Body of pancreas (tissue), 4 donors: Measurements from ENCODE around the gene RTBDN. TPM values are rescaled to one million over a fixed set of nuclear protein-coding genes. Genes with fewer than 3 reads are reported as not detected.

Source experiments
- ATAC-seq: fragments of 150-250 bp; one replicate; pipeline ENCODE4 v1.9.1; 2016
- DNase-seq, 4 donors: peaks; one replicate each; pipeline ENCODE4 v3.0.0-alpha.2; 2019
- H3K27ac ChIP-seq, 4 donors: fragments of 200-600 bp; sonication (generic); 1 replicate in 3 of 4; 2 replicates in 1 of 4; pipeline versions ENCODE4 v1.5.1 to v1.6.1; 2016 to 2019; ENCODE audit warnings: mild to moderate bottlenecking in 1 of 4, mixed read lengths in 1 of 4, moderate library complexity in 1 of 4
- H3K27me3 ChIP-seq, 2 donors: fragments of 200-600 bp; sonication (generic); one replicate each; pipeline ENCODE4 v1.6.0; 2016; ENCODE audit warnings: mild to moderate bottlenecking in 1 of 2
- H3K36me3 ChIP-seq, 2 donors: fragments of 200-600 bp; sonication (generic); replicated peaks in 1 of 2; 2 replicates each; pipeline ENCODE4 v1.5.1; 2016; ENCODE audit warnings: low read depth in 2 of 2; ENCODE audit not compliant: insufficient read depth in 1 of 2
- H3K4me1 ChIP-seq: fragments of 200-600 bp; sonication (generic); one replicate; pipeline ENCODE4 v1.6.0; 2016
- H3K4me3 ChIP-seq, 2 donors: fragments of 200-600 bp; sonication (generic); 1 replicate in 1 of 2; 2 replicates in 1 of 2; pipeline ENCODE4 v1.5.1; 2016 to 2019
- H3K9me3 ChIP-seq, 3 donors: fragments of 200-600 bp; sonication (generic); 1 replicate in 2 of 3; 2 replicates in 1 of 3; pipeline ENCODE4 v1.5.1; 2016
- POLR2A ChIP-seq, 3 donors: fragments of 450-650 bp; IDR thresholded peaks; one replicate each; pipeline ENCODE4 v1.6.1; 2016; ENCODE audit warnings: antibody characterized with exemption in 3 of 3, mild to moderate bottlenecking in 2 of 3
- WGBS, 2 donors: methylation state at CpG; one replicate each; pipeline ENCODE4 v1.1.5; 2017; 5-methylcytosine and 5-hydroxymethylcytosine counted together
- intact Hi-C: fragments of 100-400 bp; cut with DNase I; formaldehyde crosslinking; loops from one replicate; pipeline ENCODE4 v1.15.1; 2023
- total RNA-seq, 2 donors: library from RNA; depleted of rRNA; stranded (reverse); fragments of >200 nt; gene quantifications; one replicate each; pipeline ENCODE4 v1.1.0, GENCODE V29; 2016
- TF ChIP-seq, protein P1 (sequence below), 7 experiments: fragments of 450-650 bp in 4 of 7; fragments of 200-600 bp in 3 of 7; sonication (generic) in 3 of 7; IDR thresholded peaks; one replicate each; pipeline ENCODE4 v1.5.1; 2016 to 2019; ENCODE audit warnings: antibody characterized with exemption in 7 of 7

Gene RTBDN
- total RNA-seq, 2 donors from 2014 or later = 0.52 TPM; not detected in 1

DNA sequence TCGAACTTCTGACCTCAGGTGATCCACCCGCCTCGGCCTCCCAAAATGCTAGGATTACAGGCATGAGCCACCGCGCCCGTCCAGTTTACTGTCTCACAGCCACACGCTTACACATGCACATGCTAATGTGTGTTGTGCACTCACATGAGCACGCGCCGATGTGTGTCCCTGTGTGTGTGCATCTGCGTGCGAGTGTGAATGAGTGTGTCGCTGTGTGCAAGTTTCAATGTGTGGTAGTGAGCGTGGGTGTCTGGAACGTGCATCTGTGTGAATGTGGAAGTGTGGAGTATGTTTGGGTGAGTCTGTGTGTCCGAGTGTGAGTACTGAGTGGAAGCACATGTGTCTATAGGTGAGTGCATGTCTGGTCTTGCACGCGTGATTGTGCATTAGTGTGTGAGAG is 8.1 kb upstream of the RTBDN start:
- WGBS, 2 donors = 84 to 86% methylated on average over 18 of the region's 18 CpGs
- Histone ChIP-seq H3K36me3 (no peaks in the 10 kb centered on the region), H3K4me1 (peaks cover 25% of the 10 kb centered on the region), H3K27ac (no peak overlapping the region), H3K9me3 (no peaks in the 10 kb centered on the region), H3K27me3 (peaks cover 0 to 21% of the 10 kb centered on the region in 2 donors), H3K4me3 (no peak overlapping the region)
- ATAC-seq = no peak
- intact Hi-C loops = loop anchor here (5.0 kb wide), 1 partner anchor 80 kb away; no protein-coding TSS in a partner anchor
- no peak for TF ChIP-seq POLR2A (IDR thresholded peaks at IDR 0.05)
- TF ChIP-seq, protein P1, sequence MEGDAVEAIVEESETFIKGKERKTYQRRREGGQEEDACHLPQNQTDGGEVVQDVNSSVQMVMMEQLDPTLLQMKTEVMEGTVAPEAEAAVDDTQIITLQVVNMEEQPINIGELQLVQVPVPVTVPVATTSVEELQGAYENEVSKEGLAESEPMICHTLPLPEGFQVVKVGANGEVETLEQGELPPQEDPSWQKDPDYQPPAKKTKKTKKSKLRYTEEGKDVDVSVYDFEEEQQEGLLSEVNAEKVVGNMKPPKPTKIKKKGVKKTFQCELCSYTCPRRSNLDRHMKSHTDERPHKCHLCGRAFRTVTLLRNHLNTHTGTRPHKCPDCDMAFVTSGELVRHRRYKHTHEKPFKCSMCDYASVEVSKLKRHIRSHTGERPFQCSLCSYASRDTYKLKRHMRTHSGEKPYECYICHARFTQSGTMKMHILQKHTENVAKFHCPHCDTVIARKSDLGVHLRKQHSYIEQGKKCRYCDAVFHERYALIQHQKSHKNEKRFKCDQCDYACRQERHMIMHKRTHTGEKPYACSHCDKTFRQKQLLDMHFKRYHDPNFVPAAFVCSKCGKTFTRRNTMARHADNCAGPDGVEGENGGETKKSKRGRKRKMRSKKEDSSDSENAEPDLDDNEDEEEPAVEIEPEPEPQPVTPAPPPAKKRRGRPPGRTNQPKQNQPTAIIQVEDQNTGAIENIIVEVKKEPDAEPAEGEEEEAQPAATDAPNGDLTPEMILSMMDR (IDR thresholded peaks at IDR 0.05) = no peak
- no peak for DNase-seq

DNA sequence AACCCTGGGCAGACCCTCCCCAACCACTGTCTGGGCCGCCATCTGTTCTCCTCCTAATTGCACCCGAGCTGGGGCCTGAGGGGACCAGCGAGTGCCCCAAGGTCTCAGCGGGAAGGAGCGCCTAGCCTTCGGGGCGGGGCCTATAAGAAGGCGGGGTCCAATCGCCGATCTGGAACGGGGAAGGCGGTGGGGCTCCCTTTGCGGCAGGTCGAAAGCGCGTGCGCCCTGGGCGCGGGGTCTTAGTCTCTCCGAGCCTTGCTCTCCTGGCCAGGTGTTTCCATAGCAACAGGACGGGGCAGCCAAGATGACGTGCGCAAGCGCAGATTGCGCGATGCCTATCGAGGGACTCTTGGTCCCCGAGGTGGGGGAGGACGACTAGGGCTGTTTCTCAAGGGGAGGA is 6.7 kb upstream of the RTBDN start:
- Histone ChIP-seq H3K27ac (no peak overlapping the region), H3K9me3 (no peaks in the 10 kb centered on the region), H3K4me3 (no peak overlapping the region), H3K27me3 (peaks cover 0 to 27% of the 10 kb centered on the region in 2 donors), H3K36me3 (no peaks in the 10 kb centered on the region), H3K4me1 (peaks cover 23% of the 10 kb centered on the region)
- TF ChIP-seq, protein P1 (IDR thresholded peaks at IDR 0.05) = no peak
- TF ChIP-seq POLR2A (IDR thresholded peaks at IDR 0.05) = no peak
- ATAC-seq = no peak
- DNase-seq = peak; percentile 22 to 60 (median 58)
- intact Hi-C loops = loop anchor here (5.0 kb wide), 1 partner anchor 79 kb away; no protein-coding TSS in a partner anchor
- 2 to 7% methylated on average over 10 to 29 of the region's 29 CpGs for WGBS, 2 donors

DNA sequence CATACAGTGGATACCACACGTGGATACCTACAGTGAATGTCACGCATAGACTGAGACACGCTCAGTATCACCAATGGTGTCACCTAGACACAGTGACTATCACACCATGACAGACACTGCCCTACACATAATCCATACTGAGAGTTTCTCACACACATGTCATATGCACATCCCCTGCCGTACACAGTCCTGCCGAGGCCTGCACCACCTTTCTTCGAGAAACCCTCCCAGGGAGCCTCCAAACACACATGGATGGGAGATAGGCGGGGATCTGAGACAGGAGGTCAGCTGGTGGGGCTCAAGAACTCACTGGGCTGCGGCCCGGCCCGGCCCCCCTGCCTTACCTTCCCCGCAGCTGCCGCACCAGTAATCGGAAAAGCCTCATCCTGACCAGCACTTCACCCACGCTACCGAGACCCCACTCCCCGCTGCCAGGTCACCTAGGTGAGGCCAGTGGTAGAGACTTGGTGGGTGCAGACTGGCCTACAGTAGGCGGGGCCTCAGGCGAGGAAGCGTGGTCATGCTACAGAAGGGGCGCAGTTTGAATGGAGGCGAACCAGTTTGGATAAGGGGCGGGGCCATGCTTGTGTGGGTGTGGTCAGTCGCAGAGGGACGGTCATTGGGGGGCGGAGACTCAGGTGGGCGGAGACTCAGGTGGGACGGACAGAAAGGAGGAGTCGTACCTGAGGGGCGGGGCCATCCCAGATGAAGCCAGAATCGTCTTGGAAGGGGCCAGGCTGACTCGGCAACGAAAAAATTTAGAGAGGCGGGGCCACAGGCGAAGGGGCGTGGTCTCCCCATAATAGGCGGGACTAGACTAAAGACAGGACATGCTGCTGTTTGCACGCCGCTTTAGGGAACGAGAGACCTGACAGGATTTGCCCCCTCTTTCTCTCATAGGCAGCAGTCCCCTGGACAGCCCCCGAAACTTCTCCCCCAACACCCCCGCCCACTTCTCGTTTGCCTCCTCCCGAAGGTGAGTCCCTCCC is 6.0 kb upstream of the RTBDN start:
- no peak for TF ChIP-seq POLR2A (IDR thresholded peaks at IDR 0.05)
- TF ChIP-seq, protein P1 (IDR thresholded peaks at IDR 0.05) = no peak
- H3K36me3 ChIP-seq = no peaks in the 10 kb centered on the region
- peak; percentile 52 to 72 (median 66) for DNase-seq
- no peak overlapping the region for H3K4me3 ChIP-seq
- no peaks in the 10 kb centered on the region for H3K9me3 ChIP-seq
- WGBS, 2 donors = 17 to 26% methylated on average over 27 to 42 of the region's 43 CpGs
- H3K27ac ChIP-seq = no peak overlapping the region
- intact Hi-C loops = loop anchor here (5.0 kb wide), 1 partner anchor 78 kb away; no protein-coding TSS in a partner anchor
- ATAC-seq = peak; percentile 45
- peaks cover 24% of the 10 kb centered on the region for H3K4me1 ChIP-seq
- H3K27me3 ChIP-seq = peaks cover 0 to 31% of the 10 kb centered on the region in 2 donors

DNA sequence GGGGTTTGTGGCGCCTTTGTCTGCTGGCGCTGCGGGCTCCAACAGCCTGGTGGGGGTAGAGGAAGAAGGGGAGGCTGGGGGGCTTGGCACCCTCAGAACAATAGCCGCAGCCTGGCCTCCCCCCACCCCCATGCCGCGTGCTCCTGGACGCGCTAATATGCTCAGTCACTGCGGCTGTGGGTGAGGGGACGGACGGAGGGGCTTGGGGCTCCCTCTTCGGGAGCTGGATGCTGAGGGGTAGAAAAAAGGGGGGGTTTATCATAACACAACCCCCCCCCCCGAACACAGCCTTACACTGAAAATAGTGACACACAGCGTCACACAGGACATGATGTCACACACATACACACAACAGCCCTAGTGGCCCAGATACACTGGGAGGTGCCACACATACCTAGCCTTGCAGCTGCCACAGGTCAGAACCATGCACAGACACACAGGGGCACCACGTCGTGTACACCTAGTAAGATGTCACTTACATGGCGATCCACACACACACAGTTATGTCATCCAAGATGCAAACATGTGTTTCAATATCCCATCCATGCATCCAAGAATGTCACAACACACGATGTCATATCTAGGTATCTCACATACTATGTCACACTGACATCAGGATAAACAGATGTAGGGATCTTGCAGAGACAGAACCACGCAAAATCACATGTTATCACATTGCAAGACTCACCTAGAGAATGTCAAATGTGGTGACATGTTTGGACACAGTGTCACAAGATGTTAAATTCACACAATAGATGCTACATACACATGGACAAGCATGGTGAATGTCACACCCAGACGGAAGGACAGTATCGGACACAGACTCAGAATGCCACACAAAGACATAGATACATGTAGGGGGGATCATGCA is 4.7 kb upstream of the RTBDN start:
- Histone ChIP-seq H3K9me3 (no peaks in the 10 kb centered on the region), H3K36me3 (no peaks in the 10 kb centered on the region), H3K4me1 (peaks cover 28% of the 10 kb centered on the region), H3K4me3 (no peak overlapping the region), H3K27ac (no peak overlapping the region), H3K27me3 (peaks cover 0 to 44% of the 10 kb centered on the region in 2 donors)
- DNase-seq (no peak), ATAC-seq (no peak)
- intact Hi-C loops = no loop called here
- 17 to 37% methylated on average over 9 to 18 of the region's 21 CpGs for WGBS, 2 donors
- TF ChIP-seq, protein P1 (IDR thresholded peaks at IDR 0.05) = no peak
- TF ChIP-seq POLR2A (IDR thresholded peaks at IDR 0.05) = no peak
